Measurements from ENCODE around the gene SPDYE6.
"Not testable (repeated sequence)": the region's sequence is repeated elsewhere in the genome, so short reads cannot be mapped to it uniquely, and the experiment has no call there.

SPDYE6 gene, protein sequence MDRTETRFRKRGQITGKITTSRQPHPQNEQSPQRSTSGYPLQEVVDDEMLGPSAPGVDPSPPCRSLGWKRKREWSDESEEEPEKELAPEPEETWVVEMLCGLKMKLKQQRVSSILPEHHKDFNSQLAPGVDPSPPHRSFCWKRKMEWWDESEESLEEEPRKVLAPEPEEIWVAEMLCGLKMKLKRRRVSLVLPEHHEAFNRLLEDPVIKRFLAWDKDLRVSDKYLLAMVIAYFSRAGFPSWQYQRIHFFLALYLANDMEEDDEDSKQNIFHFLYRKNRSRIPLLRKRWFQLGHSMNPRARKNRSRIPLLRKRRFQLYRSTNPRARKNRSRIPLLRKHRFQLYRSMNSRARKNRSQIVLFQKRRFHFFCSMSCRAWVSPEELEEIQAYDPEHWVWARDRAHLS

GRCh38 chr7:102356344-102356743 is at the start of gene SPDYE6:
TSS of gene SPDYE6 (minus strand) at chr7:102356444. CDS start at chr7:102356023, 421 bp downstream.
- H3K4me3 ChIP-seq (ENCODE audit: low read depth, low read length); DNase-seq (ENCODE audit: low read depth): not testable (repeated sequence)

DNA sequence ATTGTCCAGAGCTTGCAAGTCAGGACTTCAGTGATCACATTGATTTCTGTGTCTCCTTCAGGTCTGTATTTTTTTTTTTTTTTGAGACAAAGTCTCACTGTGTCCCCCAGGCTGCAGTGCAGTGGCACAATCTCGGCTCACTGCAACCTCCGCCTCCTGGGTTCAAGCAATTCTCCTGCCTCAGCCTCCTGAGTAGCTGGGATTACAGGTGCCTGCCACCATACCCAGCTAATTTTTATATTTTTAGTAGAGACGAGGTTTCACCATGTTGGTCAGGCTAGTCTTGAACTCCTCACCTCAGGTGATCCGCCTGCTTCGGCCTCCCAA is 48.6 kb upstream of the SPDYE6 start:
- not testable (repeated sequence) for DNase-seq (ENCODE audit: low read depth)

GRCh38 chr7:102404005-102404861 is 48.0 kb upstream of the SPDYE6 start:
- no peak overlapping the region for H3K4me3 ChIP-seq (ENCODE audit: low read depth, low read length)
- DNase-seq (ENCODE audit: low read depth) = no peak
- TF ChIP-seq CTCF (IDR thresholded peaks at IDR 0.05; ENCODE audit: control insufficient read depth, extremely low read depth, insufficient read depth) = peak; percentile 70

More for the DNA sequence above, 48.6 kb upstream of the SPDYE6 start:
- H3K4me3 ChIP-seq (ENCODE audit: low read depth, low read length) = not testable (repeated sequence)

- no peak for TF ChIP-seq CTCF (IDR thresholded peaks at IDR 0.05; ENCODE audit: control insufficient read depth, extremely low read depth, insufficient read depth)
- no peak overlapping the region for H3K4me3 ChIP-seq (ENCODE audit: low read depth, low read length)
- DNase-seq (ENCODE audit: low read depth) = no peak
These were observed 47.3 kb upstream of the SPDYE6 start for GRCh38 chr7:102403563-102403962.

DNA sequence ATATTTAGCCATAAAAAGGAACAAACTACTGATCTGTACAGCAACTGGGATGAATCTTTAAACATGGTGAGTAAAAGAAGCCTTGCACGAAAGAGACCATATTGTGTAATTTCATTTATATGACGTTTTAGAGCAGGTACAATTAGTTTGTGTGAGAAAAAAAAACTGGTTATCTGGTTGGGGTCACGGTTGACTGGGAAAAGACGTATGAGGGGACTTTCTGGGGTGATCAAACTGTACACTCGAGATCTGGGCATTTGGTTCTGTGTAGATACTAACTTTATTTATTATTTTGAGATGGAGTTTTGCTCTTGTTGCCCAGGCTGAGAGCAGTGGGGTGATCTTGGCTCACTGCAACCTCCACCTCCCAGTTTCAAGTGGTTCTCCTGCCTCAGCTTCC is 44.1 kb upstream of the SPDYE6 start:
- no peak for DNase-seq (ENCODE audit: low read depth)
- TF ChIP-seq CTCF (IDR thresholded peaks at IDR 0.05; ENCODE audit: control insufficient read depth, extremely low read depth, insufficient read depth) = no peak
- no peak overlapping the region for H3K4me3 ChIP-seq (ENCODE audit: low read depth, low read length)

DNA sequence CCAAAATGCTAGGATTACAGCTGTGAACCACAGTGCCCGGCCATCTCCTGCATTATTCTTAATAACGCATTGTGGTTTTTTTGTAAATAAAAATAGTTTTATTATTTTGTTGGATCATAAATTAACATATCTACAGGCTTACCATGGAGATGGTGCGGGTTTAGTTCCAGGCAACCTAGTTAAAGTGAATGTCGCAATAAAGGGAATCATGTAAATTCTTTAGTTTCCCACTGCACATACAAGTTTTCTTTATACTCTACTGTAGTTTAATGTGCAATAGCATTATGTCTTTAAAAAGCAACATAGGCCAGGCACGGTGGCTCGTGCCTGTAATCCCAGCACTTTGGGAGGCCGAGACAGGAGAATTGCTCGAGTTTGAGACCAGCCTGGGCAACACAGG is 42.3 kb upstream of the SPDYE6 start:
- no peak for DNase-seq (ENCODE audit: low read depth)
- no peak overlapping the region for H3K4me3 ChIP-seq (ENCODE audit: low read depth, low read length)
- no peak for TF ChIP-seq CTCF (IDR thresholded peaks at IDR 0.05; ENCODE audit: control insufficient read depth, extremely low read depth, insufficient read depth)

- TF ChIP-seq CTCF (IDR thresholded peaks at IDR 0.05; ENCODE audit: control insufficient read depth, extremely low read depth, insufficient read depth) = no peak
- DNase-seq (ENCODE audit: low read depth) = no peak
These were observed 40.4 kb upstream of the SPDYE6 start for GRCh38 chr7:102396710-102397019.

More at GRCh38 chr7:102396710-102397019, 40.4 kb upstream of the SPDYE6 start:
- peak overlapping the region; percentile 100 for H3K4me3 ChIP-seq (ENCODE audit: low read depth, low read length)
